Activated naive CD8-positive, alpha-beta T cell treated with anti-CD3 and anti-CD28 coated beads, Interleukin-2, amount 50 U/mL, for 16 hours (primary cell): ENCODE results near the gene TNP1.

Experiments
- DNase-seq: peaks from one replicate; pipeline ENCODE4 v3.0.0-alpha.2; 2020; ENCODE audit warnings: low read depth, low spot score

The TNP1 gene, protein sequence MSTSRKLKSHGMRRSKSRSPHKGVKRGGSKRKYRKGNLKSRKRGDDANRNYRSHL

DNA sequence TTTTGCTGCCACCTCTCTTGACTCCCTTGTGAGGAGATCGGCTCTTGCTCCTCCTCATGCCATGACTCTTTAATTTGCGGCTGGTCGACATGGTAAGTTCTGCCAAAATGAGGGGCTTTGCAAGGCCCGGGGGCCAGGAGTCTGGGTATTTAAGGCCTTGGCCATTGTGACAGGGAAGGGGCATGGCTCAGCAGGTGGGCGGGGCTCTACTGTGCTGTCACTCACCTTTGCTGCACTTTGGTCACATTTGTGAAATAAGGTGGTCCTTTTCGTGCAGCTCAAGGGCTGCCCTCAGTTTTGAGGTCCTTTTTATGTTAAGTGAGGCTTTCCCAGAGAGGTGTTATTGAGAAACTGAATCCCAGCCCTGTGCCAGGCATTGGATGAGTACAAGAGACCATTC lies at the start of gene TNP1:
TSS of gene TNP1 (minus strand) at position 121 of the 400 bp plus-strand sequence. CDS start at position 91, 30 bp downstream.
- no peak for DNase-seq

DNA sequence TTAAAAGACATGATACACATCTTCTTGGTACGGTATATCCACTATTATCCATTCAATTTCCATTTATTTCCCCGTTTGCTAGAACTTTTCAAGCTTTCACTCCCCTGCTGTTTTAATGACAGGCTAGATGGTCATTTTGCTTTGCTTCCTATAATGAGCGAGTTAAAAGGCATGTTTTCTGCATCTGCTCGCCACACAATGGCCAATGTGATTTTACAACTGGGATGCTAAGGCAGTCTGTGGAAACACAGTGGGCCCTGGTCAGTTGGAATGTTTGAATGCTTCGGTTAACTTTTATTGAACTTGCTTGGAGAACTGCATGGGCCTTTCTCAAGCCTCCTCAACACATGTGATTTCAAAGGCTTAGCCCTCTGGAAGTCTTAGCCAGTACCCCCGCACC lies 48.4 kb upstream of the TNP1 start:
- DNase-seq = no peak

DNA sequence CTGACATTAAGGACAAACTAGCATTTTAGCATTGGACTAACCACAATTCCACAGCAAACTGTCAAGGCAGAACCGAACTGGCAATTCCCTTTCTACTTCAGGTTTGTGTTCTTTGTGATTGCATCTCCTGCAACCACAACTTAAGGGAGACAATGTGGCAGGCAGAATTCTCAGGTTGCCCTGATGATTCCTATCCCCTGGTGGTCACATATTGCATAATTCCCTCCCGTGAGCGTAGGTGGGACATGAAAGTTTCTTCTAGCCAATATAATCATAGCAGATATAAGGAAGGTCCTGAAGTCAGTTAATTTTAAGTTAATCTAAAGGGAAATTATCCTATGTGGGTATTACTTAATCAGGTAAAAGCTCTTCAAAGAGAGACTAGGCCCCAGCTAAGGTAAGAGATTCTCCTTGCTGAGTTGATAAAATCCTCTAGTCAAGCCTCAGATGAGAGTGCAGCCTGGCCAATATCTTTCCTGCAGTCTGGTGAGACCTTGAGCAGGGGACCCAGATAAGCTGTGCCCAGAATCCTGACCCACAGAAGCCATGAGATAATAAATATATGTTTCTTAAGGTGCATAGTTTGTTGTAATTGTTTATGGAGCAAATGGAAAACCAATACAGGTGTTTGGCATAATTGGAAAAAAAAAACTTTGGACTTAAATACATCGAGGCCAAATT lies 45.9 kb upstream of the TNP1 start:
- no peak for DNase-seq

DNA sequence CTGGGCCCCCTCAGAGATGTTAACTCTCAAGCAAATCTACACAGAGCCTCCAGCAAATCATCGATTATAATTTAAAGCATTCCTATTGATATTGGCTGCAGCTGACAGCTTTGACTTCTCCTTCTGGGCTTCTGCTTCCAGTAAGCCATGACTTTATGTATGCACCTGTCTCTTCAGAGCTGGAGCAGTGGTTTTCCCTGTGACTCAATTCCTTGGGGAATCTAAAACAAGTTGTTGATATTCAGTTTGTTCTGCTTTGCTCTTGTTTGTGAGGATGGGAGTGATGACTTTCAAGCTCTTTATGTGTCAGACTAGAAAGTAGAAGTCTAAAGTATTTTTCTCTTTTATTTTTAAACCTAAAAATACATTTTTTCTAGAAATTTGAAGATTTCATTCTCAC lies 45.1 kb upstream of the TNP1 start:
- DNase-seq = no peak

DNA sequence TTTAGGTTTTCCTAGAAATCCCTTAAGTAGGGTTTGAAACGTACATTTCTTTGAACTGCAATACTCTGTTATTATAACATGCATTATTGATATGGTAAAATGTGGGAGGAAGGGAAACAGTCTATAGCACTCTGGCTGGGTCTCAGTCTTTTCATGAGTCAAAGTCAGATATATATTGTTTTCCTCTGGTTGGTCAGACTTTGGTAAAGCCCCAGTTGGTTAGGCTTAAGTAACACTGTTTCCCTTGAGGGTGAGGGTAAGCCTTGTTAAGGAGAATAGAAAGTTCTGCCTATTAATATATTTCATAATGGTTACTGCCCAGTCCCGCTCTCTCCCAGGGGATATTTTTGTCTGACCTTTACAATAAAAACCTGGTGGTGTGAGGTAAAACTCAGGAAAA lies 44.7 kb upstream of the TNP1 start:
- DNase-seq = no peak

DNA sequence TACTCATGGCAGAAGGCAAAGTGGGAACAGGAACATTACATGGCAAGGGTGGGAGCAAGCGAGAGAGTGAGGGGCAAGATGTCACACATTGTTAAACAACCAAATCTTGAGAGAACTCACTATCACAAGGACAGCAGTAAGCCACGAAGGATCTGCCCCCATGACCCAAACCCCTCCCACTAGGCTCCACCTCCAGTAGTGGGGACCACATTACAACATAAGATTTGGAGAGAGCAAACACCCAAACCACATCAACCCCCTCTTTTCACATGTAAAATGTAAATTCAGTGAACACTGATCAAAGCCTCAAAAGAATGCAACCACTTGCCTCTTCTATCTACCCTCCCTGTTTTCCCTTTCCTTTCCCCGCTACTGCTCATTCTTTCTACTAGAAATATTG lies 43.6 kb upstream of the TNP1 start:
- DNase-seq = no peak

DNA sequence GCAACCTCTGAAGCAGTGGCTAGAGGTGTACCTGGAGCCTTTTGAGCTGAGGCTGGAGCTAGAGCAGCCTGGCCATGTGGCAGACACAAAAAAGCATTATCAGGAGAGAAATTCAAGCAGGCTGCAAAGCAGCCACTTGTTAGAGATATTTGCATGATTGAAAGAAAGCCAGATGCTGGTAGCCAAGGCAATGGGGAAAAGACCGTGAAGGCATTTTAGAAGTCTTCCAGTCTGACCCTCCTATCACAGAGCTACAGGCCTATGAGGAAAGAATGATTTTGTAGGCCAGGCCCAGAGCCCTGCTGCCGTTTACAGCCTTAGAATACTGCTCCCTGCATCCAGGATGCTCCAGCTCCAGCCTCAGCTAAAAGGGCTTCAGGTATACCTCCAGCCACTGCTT lies 41.4 kb upstream of the TNP1 start:
- no peak for DNase-seq

DNA sequence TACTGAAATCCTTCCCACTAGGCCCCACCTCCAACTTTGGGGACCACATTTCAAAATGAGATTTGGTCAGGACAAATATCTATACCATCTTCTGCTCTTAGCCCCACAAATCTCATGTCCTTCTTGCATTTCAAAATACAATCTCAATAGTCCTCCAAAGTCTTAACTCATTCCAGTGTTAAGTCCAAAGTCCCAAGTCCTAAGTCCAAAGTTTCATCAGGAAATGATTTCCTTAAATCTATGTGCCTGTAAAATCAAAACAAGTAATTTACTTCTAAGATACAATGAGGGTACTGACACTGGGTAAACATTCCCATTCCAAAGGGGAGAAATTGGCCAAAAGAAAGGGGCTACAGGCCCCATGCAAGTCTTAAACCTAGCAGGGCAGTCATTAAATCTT lies 40.5 kb upstream of the TNP1 start:
- no peak for DNase-seq

DNA sequence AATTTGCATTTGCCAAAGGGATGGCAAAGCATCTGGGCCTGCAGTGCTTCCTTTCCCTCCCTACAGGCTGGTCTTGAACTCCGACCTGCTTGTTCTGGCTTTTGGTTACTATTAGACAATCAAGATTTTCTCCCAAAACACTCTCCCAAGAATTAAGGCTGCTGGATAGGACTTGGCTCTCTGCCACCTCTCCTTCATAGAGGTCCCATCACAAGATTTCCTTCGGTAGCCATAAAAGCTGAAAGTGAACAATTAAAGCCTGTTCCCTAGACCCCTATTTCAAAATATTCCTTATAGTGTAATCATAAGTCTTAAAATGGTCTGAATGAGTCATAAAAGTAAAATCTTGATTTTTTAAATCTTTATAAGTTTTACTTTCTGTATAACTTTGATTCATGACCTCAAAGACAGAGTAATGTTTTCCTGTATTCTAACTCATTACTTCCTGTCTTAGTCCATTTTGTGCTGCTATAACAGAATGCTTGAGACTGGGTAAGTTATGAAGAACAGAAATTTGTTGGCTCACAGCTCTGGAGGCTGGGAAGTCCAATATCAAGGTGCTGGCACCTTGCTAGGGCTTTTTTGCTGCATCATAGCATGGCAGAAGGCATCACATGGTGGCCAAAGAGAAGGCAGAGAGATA lies 37.8 kb upstream of the TNP1 start:
- no peak for DNase-seq

DNA sequence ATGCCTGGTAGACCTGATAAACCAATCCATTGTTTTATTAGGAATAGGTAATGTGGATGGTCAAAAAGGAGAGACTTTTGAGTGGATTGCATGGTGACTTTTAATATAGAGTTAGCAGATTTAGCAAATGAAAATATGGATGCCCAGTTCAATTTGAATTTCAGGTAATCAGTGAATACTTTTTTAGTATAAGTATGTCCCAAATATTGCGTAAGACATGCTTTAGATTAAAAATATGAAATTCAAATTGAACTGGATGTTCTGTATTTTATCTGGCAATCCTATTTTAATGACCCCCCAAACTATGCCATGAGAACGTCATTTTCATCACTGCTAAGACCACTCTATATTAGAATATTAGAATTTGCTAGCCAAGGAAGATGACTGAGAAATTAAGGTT lies 30.3 kb upstream of the TNP1 start:
- DNase-seq = no peak

DNA sequence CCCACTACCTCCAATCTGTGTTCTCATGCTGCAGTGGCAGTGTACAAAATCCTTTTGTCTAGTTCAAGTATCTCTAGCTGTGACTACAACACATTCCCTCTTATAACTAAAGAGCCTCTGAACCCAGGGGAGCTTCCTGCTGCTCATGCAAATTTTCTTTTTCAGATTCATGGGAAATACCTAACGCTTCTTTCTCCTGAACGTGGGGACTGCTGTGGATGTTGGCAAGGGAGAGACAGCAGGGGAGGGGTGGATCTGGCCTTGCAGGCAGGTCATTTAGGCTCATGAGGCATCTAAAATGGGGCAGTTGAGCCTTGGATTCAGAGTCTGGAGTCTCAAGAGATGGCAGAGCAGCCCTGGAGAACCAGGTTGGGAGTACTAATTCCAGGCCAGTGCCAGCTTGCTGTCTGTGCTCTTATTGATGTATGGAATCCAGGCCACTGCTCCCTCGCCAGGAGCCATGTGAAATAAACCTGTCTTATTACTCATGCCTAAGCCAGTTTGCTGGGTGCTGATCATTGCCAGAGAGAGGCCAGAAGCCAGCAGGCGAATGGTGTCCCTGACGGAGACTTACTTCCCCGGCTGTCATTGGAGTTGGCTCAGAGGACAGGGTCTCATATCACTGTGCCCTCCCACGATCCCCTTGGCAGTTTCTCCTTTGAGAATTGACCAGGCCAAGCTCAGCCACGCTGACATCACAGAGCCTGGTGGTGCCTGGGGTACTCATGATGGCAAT lies 29.2 kb upstream of the TNP1 start:
- no peak for DNase-seq

DNA sequence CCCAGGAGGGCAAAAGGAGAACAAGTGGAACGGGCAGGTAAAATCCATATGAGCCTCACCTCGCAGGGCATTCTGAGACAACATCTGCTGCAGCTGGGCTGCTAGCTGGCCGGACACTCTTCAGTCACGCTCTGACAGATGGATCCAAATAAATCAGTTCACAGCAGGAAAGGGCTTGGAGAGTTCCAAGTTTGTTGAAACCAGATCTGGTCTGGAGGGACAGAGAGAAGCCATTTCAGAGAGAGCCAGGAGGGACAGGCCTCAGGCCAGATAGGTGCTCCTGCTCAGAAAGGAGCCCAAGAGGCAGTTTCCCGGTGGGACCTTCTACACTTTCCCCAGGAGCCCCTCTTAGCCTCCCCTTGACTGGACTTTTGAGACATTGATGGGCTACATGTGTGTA lies 28.2 kb upstream of the TNP1 start:
- DNase-seq = no peak

DNA sequence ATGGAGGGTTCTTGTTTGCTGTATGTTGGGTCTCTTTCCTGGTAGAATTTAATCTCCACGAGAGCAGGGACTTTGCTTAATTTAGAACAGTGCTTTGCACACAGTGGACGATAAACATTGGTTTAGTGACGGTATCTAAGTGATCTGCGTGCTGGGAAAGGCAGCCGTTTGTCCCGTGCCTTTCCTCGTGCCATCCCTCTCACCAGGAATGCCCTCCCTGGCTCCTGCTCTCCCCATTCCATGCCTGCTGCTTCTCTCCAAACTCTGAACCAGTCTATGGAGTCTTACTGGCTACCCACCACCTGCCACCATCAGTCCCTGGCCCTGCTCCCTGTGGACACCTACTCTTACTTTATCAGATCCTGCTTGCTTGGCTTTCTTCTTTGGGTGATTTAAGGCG lies 27.3 kb upstream of the TNP1 start:
- DNase-seq = no peak

DNA sequence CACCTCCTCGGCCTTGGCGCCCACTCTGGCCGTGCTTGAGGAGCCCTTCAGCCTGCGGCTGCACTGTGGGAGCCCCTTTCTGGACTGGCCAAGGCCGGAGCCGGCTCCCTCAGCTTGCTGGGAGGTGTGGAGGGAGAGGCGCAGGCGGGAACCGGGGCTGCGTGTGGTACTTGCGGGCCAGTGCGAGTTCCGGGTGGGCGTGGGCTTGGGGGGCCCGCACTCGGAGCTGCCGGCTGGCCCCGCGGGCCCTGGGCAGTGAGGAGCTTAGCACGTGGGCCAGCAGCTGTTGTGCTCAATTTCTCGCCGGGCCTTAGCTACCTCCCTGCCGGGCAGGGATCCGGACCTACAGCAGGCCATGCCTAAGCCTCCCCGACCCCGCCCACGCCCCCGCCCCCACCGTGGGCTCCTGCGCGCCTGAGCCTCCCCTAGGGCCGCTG lies 25.3 kb upstream of the TNP1 start:
- DNase-seq = no peak

DNA sequence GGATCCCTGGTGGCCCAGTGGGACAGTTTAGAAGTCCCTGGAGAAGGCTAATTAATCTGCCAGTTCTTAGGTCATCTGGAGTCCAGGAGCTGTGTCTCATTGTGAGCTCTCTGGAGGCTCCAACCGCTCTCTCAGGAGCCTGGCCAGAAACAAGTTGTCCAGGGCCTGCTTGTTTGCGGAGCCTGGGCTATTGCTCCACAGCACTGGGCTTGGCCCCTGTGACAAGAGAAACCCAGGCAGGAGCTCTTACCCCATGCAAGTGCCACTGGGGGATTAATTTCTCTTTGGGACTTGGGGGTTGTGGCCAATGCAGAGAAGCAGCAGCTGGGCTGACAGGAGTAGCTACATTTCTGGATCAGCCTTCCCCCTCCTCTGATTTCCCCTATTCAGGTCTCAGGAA lies 24.5 kb upstream of the TNP1 start:
- no peak for DNase-seq

DNA sequence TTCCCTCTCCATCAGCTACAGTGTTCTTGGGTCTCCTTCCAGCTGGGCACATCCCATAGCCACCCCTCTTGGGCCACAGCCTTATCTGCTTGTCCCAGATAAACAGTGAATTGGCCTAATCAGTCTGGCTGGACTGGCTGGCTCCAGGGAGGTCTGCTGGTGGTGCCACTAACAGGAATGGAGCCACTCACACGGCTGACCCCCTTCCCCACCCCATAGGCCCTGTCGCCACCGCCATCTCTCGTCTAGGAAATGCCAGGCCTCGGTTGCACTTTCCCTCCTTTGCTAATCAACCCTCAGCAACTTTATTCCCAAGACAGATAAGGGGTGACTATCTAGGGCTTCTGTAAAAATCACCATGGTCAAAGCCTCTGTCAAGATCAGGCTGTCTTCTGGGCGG lies 23.0 kb upstream of the TNP1 start:
- no peak for DNase-seq

DNA sequence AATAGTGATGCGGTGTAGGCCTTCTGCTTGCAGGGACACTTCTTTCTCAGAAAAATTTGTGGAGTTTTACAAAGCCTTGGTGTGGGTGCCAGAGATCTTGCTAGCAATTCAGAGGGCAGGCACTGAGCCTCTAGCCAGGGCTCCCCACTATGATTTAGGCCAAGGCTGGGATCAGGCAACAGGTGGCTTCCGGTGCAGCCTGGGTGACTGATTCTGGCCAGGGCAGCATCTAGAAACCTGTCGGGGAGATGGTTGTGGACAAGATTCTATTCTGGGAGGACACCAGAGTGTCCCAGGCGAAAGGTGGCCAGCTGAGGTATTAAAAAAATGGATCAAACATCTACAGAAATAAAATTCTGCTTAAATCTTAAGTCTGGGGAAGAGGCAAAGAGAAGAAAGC lies 21.5 kb upstream of the TNP1 start:
- DNase-seq = no peak

DNA sequence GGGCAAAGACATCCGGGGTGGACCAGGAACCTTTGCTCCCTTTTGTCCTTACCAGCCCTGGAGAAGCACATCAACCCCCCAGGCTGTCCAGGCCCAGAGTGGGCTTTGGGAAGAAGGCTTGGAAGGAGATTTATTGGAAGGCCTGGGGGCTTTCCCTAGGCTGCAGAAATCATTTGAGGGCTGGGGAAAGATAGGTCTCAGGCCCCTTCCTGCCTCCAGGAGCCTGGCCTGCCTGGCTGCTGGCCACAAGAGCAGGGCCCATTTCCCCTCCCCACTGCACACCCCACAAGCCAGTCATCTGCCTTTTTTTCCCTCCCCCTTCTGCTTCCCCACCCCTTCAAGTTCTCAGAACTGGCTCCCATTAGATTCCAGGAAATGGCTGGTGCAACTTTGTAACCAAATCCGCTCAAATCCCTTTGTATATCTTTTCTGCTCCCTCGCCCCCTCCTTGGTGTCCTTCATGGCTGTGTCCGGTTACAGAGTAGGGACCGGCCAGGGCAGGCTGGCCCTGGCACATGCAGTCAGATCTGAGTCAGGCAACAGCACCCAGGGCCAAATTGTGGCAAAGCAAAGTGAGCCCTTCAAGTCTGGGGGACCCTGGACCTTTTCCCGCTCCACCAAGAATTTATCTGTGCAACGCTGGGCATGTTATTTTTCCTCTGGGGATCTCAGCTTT lies 20.8 kb upstream of the TNP1 start:
- no peak for DNase-seq

DNA sequence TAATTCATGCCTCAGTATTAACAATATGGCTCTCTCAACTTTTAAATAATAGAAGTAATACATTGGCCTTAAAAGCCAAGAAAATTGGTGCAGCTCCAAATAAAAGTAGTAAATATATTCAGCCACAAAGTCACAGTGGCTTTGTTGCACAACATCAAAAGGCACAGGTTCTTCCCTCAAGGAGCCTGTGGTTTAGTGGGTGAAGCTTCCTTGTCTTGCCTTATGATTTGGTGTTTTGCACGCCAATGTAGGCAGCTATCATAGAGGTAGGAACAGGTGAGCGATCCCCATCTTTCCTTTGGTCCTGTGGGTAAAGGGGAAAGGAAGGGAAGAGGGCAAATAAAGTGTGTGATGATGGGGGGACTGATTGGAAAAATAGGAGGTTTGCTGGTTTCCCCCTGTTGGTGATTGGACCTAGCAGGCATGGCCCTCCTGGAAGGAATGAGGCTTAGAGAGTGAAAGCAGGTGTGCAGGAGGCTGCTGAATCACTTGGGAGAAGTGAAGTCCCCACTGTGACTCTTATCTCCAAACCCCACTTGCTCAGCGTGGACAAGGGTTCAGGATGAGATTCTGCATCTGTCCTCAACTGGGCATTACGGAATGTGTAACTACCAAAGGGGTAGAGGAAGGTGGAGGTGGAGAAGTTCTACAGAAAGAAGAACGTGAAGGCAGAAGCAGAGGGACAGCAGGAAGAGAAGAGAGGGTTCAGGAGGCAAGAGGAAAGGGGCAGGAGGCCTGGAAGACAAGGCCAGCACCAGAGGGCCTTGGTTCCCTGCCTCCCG lies 20.1 kb upstream of the TNP1 start:
- no peak for DNase-seq

DNA sequence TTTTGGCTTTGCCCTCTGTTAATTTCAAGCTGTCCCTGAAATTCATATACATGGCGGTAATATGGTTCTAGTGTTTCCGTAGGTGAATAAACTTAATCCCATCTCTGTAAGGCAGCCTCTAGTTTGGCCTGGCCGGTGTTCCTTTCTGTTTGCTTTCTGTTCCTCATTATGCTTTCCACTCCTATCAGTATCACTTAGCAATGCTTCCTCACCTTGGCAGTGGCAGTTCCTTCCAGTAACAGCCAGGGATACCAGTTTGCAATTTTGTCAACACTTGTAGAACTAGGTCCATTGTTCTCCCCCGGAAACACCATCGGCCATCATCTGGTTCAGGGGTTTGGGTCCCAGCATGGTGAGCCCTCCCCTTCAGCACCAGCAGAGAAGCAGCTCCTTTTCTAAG lies 18.2 kb upstream of the TNP1 start:
- no peak for DNase-seq

DNA sequence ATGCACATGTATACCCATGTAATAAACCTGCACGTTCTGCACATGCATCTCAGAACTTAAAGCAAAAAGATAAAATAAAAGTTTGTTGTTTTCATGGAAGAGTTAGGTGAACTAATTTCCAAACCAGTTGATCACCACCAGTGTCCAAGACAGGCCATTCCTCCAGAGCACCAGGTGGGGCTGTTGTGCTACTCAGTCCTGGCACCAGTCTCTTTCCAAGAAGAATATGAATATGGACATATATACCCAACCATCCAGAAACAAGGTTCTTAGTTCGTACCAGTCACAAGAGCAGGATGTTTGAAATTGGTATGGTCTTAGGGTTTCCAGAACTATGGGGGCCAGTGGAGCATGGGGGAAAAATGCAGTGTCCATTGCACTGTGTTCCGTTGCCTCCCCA lies 17.2 kb upstream of the TNP1 start:
- no peak for DNase-seq

DNA sequence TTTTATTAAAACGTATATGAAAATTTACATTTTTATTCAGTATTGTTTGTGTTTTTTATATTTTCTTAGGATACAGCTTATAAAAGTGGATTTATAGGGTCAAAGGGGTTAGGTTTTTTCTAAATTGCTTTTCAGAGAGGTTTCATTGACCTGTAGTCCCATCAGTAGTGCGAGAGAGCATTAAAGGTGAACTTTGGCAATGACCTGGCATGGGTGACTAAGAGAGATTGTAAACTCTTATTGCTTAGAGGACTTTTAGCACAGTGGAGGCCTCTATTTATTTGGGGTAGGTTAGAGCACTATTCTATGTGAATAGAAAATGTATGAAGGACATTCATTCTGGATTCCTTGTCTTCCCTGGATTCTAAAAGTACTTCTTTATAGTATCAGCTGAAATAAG lies 16.0 kb upstream of the TNP1 start:
- no peak for DNase-seq
